EL (cell line): ENCODE results near the gene MAML3.

Source experiments
- DNase-seq: peaks from one replicate; pipeline ENCODE4 v3.0.0-alpha.2; 2016

Gene MAML3

DNA sequence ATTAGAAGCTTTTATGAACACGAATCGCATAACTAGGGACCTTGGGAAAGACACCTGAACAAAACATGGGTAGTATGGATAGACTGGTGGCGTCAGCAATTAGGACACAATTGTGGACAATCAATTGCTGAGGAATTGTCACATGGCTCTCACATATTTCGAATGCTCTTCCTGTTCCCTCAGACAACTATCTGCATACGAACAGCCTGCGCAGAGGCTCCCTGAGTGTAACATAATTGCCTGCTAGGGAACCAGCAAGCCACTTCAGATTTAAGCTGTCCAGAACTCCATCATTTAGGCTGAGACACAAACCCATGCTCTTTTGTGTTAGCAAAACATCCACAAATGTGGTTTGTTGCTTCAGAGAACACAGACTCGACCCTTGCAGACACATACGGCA is 327.6 kb downstream of the MAML3 start:
- no peak for DNase-seq

DNA sequence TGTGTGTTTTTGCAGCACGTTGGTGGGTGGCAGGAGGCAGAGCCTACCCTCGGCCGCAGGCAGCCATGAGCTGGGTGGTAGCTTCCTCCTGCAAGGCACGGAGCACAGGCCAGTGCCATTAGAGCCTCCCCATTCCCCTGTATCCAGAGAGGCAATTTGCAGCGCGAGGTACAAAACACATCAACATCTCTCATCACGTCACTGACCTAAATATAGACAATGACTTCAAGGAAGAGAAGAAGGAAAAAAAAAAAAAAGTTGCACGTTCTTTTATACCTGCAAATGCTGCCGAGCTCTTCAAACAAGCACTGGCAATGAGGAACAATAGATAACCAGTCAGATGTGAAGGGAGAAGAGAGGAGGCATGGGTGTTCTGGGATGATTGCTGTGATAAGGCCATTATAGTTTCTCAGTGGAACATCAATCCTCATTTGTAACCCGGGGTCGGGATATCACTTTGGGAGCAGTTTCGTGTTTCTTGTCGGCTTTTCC is 328.4 kb downstream of the MAML3 start:
- no peak for DNase-seq

- no peak for DNase-seq
Observed at GRCh38 chr4:139824882-139825522, 329.0 kb downstream of the MAML3 start.

GRCh38 chr4:139823746-139824145 is 330.2 kb downstream of the MAML3 start:
- no peak for DNase-seq

DNA sequence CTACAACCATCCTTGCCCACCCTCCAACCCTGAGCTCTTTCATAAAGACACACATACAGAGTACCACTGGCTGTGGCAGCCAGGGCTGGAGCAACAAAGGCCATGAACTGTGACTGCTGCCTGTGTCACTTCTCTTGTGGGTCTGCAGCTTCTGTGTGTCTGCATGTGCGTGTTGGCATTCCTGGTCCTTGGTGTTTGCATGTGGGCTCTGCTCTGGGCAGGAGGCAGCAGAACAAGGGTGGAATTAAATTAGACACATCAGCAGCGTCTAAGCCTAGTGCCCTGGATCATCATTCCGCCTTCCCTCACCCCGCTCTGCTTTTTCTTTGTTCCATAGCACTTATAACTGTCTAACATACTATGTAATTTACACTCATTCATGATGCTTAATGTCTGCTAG is 330.6 kb downstream of the MAML3 start:
- no peak for DNase-seq

GRCh38 chr4:139822391-139822790 is 331.6 kb downstream of the MAML3 start:
- DNase-seq: no peak

DNA sequence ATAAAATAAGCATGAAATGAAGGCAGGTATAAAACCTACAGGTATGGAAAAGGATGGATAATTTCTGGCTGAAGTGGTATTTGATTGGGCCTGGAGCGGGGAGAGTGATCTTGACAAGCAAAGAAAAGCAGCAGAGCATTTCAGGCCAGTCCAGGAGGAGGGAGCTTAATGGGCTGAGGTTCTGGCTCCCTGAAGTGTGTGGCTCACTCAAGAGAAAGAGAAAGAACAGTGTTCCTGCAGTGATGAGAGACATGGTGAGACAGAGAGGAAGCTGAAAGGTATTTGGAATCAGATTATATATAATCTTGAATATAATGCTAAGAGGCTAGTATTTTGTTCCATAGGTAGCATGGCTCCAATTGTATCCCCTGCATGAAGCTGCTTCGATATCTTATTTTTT is 334.9 kb downstream of the MAML3 start:
- no peak for DNase-seq

- DNase-seq: no peak
Observed at GRCh38 chr4:139817657-139818452, 336.1 kb downstream of the MAML3 start.

GRCh38 chr4:139816856-139817255 is 337.1 kb downstream of the MAML3 start:
- no peak for DNase-seq

- DNase-seq: peak; percentile 75
Observed at GRCh38 chr4:139815778-139816601, 338.0 kb downstream of the MAML3 start.

GRCh38 chr4:139814323-139815015 is 339.5 kb downstream of the MAML3 start:
- DNase-seq: no peak

DNA sequence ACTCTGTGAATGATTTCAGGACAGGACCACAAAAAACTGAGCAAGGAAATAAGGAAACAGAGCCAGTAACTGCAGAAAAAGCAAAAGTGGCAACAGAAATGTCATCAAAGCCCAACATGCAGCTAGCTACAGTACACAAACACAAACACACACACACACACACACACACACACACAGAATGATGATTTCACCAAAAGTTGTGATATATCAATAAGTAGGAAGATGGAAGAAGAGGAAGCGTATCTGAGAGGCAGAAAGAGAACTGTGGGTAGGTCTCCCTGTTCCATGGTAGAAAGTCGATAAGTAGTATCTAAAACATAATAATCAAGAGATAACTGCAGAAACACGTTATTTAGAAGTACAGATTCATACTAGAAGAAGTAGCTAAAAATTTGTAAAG is 340.1 kb downstream of the MAML3 start:
- DNase-seq: no peak

DNA sequence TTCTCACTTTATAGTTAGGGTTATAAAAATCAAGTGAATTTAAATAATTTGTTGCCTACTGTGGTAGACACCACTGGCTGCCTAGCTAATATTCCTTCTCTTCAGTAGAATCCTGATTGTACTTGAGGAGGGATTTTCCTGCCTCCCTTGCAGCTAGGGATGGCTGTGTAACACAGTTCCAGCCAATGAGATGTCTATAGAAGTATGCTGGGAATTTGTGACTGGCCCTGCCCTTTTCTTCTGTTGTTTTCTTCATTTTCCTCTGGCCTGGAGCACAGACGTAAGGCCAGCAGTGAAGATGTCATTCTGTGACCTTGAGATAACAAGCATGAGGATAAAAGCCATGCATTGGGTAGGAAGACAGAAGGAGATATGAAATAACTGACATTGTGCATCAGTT is 343.3 kb downstream of the MAML3 start:
- DNase-seq: no peak

DNA sequence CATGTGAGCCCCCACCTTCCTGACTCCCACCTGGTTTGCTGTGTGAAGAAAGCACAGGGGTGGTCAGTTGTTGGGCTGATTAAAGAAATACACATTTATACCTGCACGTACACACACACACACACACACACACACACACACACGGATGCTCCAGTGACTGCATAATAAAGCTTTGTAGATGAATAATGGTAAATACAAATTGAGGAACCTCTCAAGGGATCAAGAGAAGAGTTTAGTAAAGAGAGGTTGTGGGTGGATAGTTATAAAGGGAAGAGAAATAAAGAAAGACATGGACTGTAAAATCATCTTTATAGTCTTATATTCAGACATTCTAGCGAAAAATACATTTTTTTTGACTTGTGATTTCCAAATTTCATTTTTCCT is 344.2 kb downstream of the MAML3 start:
- no peak for DNase-seq

GRCh38 chr4:139808808-139809756 is 344.9 kb downstream of the MAML3 start:
- DNase-seq: no peak

GRCh38 chr4:139808381-139808807 is 345.6 kb downstream of the MAML3 start:
- DNase-seq: no peak

GRCh38 chr4:139807483-139807882 is 346.5 kb downstream of the MAML3 start:
- DNase-seq: no peak

DNA sequence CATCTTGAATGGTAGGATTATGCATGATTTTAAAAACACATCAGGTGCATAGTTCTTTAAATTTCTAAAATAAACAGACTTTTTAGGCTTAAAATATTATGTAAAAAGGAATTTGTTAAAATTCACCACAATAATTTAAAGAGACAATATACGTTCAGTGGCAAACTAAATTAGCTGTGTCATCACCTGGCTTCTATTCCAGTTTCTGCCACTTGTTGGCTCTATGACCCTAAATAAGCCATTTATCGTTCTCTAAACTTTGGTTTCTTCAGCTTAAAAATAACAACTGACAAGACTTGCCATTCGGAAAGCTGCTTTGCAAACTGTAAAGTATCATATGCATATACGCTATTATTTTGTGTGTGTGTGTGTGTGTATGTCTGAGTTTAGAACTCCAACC is 347.1 kb downstream of the MAML3 start:
- no peak for DNase-seq

DNA sequence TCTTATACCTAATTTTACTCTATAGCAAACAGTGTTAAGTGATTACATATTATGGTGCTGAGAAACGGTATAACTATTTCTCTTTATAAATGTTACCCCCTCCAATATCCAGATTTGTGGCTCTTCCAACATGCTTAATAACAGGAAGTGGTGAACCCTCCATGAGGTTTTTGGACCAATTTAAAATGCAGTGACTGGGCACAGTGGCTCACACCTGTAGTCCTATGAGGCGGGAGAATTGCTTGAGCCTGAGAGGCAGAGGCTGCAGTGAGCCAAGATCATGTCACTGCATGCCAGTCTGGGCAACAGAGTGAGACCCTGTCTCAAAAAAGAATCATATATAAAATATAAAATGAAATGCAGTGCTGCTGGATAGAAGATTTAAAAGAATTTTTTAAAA is 351.1 kb downstream of the MAML3 start:
- DNase-seq: no peak

- DNase-seq: no peak
Observed at GRCh38 chr4:139802488-139802887, 351.5 kb downstream of the MAML3 start.

- DNase-seq: no peak
Observed at GRCh38 chr4:139801895-139802294, 352.1 kb downstream of the MAML3 start.

DNA sequence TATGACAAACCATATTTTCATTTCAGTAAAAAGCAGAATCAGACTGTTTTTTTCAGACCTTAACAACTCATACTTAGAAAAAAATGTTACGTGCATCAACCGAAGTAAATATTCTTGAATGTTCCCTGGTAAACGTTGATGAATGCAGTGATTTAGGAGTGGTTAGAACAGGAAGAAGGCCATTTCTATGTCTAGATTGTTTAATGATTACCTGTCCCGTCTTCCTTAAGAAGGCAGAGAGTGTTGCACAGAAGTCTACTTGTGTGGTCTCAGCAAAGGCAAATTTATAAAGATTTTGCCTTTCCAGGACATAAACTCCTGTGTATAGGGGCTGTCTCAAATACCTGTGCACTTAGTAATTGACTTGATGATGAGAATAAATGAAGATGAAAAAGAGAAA is 353.9 kb downstream of the MAML3 start:
- no peak for DNase-seq
